Measurements from ENCODE around the gene ABHD12B.
"Not testable (repeated sequence)": the region's sequence is repeated elsewhere in the genome, so short reads cannot be mapped to it uniquely, and the experiment has no call there.

Gene ABHD12B

DNA sequence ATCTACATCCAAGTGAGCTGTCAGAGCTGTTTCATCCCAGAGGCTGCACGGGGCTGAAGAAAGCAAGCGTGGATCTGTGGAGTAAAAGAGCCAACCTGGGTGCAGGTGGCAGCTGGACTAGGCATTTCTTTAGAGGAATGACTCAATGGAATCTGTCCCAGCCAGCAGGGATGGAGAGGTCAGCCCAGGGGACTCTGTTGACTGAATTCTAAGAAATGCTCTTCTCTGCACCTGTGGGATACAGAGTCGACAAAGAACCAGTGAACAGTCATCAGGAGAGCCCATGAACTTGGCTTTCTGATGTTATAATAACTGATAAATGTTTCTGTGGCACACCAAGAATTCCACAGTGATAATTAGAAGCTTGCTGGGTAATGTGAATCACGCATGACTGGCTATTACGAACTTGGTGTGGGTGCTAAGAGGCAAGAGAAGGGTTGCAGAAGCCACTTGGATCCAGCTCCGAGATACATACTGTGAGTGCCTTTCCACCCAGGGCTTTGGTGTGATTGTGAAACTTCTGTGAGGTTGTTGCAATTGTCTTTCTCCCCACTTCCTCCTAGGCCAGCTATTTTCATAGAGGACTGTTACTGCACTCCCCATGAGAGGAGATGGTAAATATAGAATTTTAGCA lies 56.3 kb downstream of the ABHD12B start:
- DNase-seq (ENCODE audit: low read depth): no peak

DNA sequence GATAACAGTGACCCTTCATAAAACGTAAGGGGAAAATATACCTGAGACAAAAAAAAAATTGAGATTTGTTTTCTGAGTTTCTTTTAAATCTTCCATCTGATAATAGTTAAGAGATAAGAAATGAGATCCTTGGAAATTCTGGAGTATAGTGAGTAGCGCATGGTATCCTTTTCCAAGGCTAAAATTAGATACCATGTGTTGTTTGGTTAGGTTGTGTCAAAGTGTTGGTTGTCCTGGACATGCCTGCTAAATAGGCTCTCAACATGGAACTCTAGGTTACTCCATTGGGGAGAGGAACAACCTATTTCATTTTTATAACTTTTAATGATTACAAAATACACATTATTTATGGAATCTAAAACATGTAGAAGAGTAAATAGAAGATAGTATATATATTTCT lies 57.7 kb downstream of the ABHD12B start:
- no peak overlapping the region for H3K4me3 ChIP-seq (ENCODE audit: low read depth, low read length)
- no peak for DNase-seq (ENCODE audit: low read depth)

More for the DNA sequence above, 56.3 kb downstream of the ABHD12B start:
- no peak overlapping the region for H3K4me3 ChIP-seq (ENCODE audit: low read depth, low read length)

DNA sequence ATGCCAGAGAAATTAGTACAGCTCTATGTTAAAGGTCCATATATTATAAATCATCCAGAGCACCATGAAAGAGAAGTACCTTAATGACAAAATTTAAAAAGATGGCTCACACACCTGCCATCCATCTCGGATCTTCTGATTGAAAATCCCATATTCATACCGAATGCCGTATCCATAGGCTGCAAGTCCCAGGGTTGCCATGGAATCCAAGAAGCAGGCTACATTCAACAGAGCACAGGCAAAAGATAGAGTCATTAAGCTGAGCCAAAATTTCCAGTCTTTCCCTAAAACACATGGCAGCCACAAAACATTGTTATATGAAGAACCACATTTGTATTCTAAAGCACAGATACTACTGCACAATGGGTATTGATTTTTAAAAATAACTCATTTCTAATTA lies 59.7 kb downstream of the ABHD12B start:
- DNase-seq (ENCODE audit: low read depth): no peak
- no peak overlapping the region for H3K4me3 ChIP-seq (ENCODE audit: low read depth, low read length)

DNA sequence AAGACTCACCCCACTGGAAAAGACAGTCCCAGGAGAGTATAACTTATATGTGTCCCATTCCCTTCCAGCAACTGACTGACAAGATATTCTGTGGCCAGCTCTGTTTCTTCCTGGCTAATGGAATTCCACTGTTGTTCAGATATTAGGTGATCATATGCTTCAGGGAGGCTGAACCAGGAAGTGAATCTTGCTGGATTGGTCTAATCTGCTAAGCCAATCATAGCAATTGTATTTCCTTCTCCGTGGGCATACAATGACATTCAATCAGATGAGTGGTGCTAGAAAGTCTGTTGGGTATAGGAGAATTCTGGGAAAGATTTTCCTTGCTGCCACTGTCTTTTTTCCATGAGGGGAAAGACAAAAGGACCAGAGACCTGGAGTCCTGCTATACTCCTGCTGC lies 60.3 kb downstream of the ABHD12B start:
- no peak for DNase-seq (ENCODE audit: low read depth)
- H3K4me3 ChIP-seq (ENCODE audit: low read depth, low read length): no peak overlapping the region

DNA sequence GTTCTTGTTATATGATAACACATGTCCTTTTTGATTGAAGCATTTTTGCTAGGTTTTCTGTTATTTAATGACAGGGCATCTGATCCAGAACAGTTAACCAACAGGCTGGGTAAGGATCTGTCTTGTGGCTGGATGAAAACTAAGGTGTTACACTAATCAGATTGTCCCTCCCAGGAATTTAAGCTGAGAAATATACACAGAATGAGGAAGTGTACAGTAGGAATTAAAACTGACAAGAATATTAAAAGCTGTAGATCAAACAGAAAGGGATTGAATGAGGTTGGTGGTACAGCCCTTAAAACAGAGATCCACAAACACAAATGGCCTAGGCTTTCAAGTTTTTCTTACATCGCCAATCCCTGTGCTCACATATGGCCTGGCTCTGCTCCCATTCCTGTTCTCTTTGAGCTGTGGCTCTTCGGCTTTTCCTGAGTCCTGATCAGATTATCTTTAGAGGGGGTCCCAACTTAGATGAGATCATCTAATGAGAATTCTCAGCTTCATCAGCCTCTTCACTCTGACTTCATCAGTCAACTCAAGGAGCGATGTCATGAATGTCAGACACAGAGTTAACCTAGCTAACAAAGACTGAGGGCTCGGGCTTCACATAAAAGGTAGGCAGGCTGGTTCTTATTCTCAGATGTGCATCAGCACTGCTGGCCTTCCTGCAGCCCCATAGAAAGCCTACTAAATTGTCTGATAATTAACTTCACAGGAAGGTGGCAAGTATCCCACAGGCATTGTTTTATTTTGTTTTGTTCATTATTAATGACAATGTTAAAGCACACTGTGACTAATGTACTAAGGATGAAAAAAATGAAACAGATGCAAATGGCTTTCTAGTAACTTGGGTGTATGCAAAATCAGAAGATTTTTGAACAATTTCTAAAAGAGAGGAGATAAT lies 61.0 kb downstream of the ABHD12B start:
- DNase-seq (ENCODE audit: low read depth): no peak

DNA sequence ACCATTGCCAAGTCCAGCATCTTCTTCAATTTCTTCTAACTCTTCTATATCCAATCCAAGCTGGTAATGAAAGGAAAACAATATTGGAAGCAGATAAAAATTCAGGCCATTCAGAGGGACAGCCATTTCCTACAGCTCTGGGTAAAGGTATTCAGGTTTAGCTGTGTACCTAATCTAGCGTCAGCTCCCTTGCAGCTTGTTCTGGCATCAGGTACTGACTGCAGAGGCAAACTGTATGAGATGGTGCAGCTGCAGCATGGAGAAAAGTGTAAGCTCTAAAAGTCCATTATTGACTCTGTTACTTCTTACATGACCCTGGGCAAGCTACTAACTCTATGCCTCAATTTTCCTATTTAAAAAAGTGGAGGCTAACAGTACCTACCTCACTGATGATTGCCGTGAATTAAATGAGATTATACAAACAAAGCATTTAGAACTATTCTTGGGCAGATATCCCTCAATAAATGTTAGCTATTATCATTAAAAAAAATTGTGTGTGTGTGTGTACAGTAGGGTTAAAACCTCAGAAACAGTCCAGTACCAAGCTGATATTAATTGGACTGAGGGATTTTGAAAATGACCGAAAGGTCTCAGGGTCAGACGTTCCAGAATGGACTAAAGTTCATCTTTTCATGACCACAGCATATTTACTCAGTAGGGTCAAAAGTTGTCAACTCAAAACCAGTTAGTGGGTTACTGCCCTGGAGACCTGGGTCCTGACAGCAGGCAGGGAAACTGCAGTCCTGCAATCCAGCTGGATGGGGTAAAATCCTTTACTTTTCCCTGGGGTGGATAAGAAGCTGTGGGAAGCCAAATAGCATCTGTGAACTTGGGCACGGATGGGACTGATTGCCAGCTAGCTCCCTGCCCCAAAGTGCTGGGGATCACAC lies 63.5 kb downstream of the ABHD12B start:
- DNase-seq (ENCODE audit: low read depth): no peak
- no peak overlapping the region for H3K4me3 ChIP-seq (ENCODE audit: low read depth, low read length)

More for the DNA sequence above, 61.0 kb downstream of the ABHD12B start:
- H3K4me3 ChIP-seq (ENCODE audit: low read depth, low read length): no peak overlapping the region

DNA sequence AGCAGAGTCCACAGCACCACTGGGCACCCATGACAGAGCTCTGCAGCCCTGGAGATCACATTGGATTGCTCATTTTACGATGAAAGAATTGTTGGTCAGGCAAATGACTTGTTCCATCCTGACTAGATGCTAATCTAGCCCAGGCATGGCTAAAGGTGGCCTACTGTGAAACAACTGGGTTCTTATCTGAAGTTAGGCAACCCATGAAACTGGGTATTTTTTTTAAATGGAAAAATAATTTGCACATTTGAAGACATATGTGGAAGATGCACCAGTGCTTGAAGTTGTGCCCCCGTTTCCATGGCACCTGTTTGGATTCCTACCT lies 64.1 kb downstream of the ABHD12B start:
- DNase-seq (ENCODE audit: low read depth): no peak
- no peak overlapping the region for H3K4me3 ChIP-seq (ENCODE audit: low read depth, low read length)

DNA sequence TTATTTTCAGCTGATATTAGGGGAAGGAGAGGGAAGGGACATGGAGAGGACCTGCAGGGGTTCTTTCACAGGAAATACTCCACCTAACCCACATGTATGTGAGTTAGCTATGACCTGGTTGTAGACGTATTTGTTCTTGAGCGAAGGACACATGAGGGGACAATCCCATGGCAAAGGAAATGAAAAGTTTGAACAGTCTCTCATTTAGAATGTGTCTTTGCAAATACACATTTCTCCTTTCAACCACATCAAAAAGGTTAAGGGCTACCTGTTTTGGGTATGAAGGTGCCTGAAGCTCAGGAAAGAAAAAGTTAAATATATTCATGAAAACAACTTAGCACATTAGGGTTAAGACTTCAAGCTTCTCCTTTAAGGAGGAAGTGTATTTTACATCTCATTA lies 65.0 kb downstream of the ABHD12B start:
- DNase-seq (ENCODE audit: low read depth): no peak
- H3K4me3 ChIP-seq (ENCODE audit: low read depth, low read length): no peak overlapping the region

DNA sequence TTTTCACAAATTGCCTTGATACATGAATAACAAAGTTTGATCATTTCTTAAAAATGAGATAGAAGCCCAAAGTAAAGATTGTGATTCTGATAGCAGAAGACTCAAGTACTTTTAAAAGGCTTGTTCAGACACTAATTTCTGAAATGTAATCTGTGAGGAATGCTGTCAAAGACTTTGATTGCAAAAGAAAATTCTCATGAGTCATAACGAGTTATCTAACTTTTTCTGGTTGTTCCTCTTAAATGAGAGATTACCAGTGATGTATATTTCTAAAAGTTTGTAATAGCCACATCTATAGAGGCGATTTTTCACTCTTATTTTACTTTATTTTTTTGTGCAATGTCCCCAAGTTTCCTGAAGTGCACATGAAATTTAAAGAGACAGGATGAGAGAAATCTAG lies 65.5 kb downstream of the ABHD12B start:
- DNase-seq (ENCODE audit: low read depth): no peak

DNA sequence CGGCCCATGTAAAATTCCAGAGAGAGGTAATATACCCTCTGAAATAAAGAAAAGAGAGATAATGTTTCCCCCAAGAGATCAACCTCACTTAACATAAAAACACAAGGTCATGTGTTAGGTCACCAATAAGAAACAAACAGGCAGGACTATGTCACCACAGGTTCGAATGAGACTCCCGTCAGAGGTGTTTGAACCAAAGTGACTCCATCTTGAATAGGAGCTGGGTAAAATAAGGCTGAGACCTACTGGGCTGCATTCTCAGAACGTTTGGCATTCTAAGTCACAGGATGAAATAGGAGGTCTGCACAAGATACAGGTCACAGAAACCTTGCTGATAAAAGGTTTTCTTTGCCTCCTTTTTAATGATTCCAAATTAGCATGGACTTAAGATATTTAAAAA lies 65.9 kb downstream of the ABHD12B start:
- DNase-seq (ENCODE audit: low read depth): no peak
- no peak overlapping the region for H3K4me3 ChIP-seq (ENCODE audit: low read depth, low read length)

More for the DNA sequence above, 65.5 kb downstream of the ABHD12B start:
- no peak overlapping the region for H3K4me3 ChIP-seq (ENCODE audit: low read depth, low read length)

DNA sequence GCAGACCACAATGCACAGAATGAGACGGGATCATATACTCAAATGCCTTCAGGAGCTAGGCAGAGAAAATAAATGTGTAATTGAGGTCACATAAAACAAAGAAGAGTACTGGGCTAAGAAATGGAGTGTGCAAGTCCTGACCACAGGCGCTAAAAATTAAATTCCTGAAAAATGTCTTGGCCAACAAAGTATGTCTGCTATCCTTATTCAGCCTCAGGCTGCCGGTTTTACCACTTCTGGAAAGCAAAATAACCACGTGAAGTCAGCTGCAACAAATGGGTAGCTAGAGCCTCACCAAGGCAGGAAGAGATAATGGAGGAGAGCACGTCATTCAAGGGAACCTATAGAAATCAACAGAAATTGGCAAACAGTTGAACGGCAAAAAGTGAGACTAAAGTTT lies 69.3 kb downstream of the ABHD12B start:
- DNase-seq (ENCODE audit: low read depth): no peak
- H3K4me3 ChIP-seq (ENCODE audit: low read depth, low read length): no peak overlapping the region

DNA sequence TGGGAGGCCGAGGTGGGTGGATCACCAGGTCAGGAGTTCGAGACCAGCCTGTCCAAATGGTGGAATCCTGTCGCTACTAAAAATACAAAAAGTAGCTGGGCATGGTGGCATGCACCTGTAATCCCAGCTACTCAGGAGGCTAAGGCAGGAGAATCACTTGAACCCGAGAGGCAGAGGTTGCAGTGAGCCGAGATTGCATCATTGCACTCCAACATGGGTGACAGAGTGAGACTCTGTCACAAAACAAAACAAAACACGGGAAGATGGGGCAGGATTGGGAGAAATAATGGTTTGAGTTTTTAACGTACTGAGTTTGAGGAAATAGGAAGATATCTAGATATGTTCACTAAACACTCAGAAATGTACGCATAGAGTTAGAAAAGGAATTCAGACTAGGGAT lies 69.8 kb downstream of the ABHD12B start:
- H3K4me3 ChIP-seq (ENCODE audit: low read depth, low read length): not testable (repeated sequence)

DNA sequence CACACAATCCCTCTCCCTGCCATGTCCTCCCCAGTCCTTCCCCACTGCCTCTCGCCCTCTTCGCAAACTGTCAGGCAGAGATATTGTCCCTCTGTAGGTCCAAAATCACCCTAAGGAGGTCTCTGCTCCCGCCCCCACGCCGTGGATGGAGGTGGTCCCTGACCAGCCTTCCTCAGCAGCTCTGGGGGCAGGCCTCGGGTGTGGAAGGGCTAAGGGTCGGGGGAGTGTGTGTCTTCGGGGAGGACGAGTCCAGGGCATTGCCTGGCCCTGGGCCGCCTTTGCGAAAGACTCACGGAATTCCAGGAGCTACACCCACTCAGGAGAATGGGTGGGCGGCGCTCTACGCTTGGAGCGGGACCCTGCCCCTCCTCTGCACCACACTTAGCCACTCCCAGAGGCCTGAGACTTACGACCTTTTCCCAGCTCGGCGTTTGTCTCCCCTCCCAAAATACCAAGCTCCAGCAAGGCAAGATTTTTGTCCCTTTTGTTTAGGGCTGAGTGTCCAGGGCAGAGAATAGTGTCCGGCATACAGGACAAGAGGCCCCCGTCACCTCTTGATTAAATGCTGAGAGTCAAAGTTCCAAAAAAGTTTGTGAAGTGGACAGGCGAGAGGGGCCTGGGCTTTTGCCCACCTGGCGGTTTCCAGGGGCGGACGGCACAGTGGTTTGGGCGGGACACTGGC lies 71.5 kb downstream of the ABHD12B start:
- H3K4me3 ChIP-seq (ENCODE audit: low read depth, low read length): peak overlapping the region; percentile 73
- DNase-seq (ENCODE audit: low read depth): no peak

More for the DNA sequence above, 69.8 kb downstream of the ABHD12B start:
- not testable (repeated sequence) for DNase-seq (ENCODE audit: low read depth)

DNA sequence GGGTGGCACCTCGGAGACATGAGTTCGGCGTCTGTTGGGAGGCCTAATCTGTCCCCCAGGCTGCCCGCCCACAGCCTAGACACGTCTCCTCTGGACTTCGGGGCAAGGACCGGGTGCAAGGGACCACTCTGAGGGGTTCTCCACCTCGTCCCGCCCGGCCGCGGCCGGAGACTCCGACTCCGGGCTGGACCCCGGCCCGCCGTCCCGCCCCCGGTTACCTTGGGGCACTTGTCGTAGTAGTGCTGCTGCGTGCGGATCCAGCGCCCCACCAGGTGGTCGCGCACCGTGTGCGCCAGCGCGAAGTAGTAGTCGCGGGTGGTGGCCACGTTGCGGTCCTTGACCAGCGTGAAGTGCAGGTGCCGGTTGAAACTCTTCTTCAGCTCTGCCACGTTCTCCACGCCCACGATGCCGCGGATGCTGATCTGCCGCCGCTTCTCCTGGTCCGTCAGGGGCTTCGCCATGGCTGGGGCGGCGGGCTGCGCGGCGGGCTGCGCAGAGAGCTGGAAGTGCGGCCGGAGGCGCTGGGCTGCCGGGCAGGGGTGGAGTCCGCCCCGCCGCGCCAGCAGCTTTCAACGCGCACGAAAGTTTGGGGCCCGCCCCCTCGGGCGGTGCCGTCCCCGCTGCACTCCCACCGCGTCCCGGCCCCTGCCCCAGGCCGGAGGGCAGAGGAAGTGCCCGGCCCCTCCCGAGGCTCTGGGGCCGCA lies 72.2 kb downstream of the ABHD12B start, which contains the start of gene PYGL:
Gene PYGL, minus strand, starts transcription at position 541 of the 704 bp plus-strand sequence. Its CDS starts 80 bp downstream, at position 461.
- peak within 1 kb of the TSS; percentile 73 for H3K4me3 ChIP-seq (ENCODE audit: low read depth, low read length)
- DNase-seq (ENCODE audit: low read depth): no peak

DNA sequence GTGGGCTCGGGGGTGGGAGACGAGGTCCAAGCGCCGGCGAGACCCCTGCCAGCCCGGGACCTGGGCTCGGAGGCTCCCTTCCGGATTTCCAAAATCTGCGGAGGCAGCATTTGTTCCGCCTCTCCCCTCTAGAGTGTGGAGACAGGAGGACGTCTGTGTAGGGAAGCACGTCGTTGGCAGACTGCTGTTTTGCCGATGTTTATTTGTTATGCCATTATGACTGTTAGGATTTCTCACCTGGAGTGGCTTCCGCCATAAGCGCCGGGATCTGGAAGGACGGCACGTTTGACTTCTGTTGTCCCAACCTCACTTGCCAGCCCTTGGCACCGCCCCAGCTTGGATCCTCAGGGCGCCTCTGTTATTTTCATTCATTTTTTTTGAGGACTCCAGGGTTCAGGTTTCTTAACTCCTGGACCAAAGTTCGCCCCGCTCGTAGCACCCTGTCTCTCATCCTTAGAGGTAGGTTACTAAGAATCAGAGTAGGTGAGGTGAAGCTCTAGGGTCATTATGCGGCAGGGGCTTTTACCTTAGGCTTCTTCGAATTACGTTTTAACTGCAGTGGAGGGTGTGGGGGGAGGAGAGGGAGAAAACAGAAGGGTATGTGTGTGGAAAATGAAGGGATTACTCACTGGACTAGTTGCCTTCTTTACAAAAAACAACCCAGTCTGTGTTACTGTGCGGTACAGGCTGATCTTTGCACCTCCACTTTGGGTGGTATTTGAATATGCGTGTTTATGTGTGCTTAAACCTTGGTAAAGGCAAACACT lies 73.0 kb downstream of the ABHD12B start:
- H3K4me3 ChIP-seq (ENCODE audit: low read depth, low read length): peak overlapping the region; percentile 73
- DNase-seq (ENCODE audit: low read depth): no peak

DNA sequence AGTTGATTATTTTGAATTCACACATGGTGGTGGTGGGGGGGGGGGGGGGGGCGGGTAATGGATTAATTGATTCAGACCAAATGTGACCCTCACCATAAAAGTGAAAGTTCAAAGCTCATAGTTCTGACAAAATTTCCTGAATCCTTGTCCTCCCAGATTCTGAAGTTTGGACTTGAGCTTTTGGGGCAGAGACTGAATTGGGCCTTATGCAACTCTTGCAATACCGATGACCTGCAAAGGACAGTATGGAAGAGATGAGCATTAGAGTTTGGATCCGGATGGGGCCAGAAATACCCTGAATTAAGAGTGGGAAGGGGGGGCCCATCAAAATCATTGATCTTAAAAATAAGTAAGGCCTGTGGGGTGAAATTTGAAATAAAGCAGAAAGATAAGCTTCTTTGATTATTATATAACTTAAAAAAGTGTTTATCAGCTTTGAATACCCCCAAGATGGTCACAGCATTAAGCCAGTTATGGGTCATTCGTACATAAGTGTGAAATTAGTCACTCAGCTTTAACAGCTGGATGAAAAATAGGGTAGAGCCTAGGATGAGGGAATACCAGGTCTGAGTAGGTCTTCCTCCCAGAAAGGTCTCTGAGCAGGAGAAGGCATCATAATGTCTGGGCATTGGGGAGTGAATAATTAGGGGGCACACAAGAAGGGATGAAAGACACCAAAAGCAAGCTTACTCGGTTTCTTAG lies 74.5 kb downstream of the ABHD12B start:
- no peak for DNase-seq (ENCODE audit: low read depth)
- no peak overlapping the region for H3K4me3 ChIP-seq (ENCODE audit: low read depth, low read length)

DNA sequence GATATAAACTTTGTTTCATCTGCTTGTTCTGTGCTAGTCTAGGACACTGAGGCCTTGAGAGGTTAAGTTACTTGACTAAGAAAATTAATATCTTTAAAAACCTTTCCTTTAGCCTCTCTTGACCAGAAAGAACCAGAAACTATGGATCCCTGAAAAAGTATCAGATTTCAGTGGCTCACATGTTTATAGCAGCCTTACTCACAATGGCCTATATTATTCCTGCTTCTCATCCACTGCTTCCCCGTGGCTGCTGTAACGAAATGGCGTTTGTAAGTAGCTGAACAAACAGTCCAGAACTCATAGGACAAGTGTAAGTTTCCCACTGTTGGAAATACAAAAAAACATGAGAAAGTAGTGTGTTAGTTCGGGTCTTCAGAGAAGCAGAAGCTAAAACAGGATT lies 75.6 kb downstream of the ABHD12B start:
- no peak for DNase-seq (ENCODE audit: low read depth)
- no peak overlapping the region for H3K4me3 ChIP-seq (ENCODE audit: low read depth, low read length)

All from skeletal muscle cell (primary cell).